Motor neuron (in vitro differentiated cells): ENCODE results near the gene GTF2A2. TPM values are rescaled to one million over a fixed set of nuclear protein-coding genes. Genes with fewer than 3 reads are reported as not detected.
"Not testable (repeated sequence)": the region's sequence is repeated elsewhere in the genome, so short reads cannot be mapped to it uniquely, and the experiment has no call there.

Experiments used
- ATAC-seq, 8 experiments: fragments of 200-7000 bp; cut with Tn5 transposase; replicated peaks in 6 of 8; 2 replicates each; pipeline ENCODE4 v1.8.0; 2021; ENCODE audit warnings: mild to moderate bottlenecking in 8 of 8, moderate library complexity in 8 of 8
- H3K27ac ChIP-seq, 2 donors: fragments of 250-450 bp; sonication (Bioruptor Pico); 2 replicates each; pipeline ENCODE4 v1.9.0; 2021; ENCODE audit warnings: antibody characterized with exemption in 2 of 2, mild to moderate bottlenecking in 2 of 2, moderate library complexity in 1 of 2
- H3K4me1 ChIP-seq, 2 donors: fragments of 250-450 bp; sonication (Bioruptor Pico); replicated peaks in 1 of 2; 2 replicates each; pipeline ENCODE4 v1.6.1; 2021; ENCODE audit warnings: antibody characterized with exemption in 2 of 2, mild to moderate bottlenecking in 2 of 2, moderate library complexity in 1 of 2
- H3K4me3 ChIP-seq, 5 donors: fragments of 250-450 bp; sonication (Bioruptor Pico); 2 replicates each; pipeline ENCODE4 v1.9.0; 2021; ENCODE audit warnings: antibody characterized with exemption in 5 of 5, mild to moderate bottlenecking in 5 of 5, moderate library complexity in 4 of 5
- WGBS, 10 experiments: fragments of 450-650 bp; shearing (Covaris generic); methylation state at CpG; one replicate each; pipeline ENCODE4 v1.0.0; 2022; 5-methylcytosine and 5-hydroxymethylcytosine counted together
- in situ Hi-C, 9 experiments: fragments of 400-800 bp; cut with MboI; loops; one replicate each; pipeline ENCODE4 v1.15.0; 2021; ENCODE audit warnings: low sequenced_read_pairs in 9 of 9, low pct_unique_long_range_greater_than_20kb in 2 of 9; ENCODE audit not compliant: unreplicated experiment in 9 of 9
- total RNA-seq, 8 experiments: library from RNA; unstranded; fragments of 300-600 nt; gene quantifications; 2 replicates each; pipeline versions ENCODE4 v1.2.3 to v1.2.4, GENCODE V29; 2022

GTF2A2 gene
- total RNA-seq, 8 experiments from 2014 or later = 76.0 to 158 (median 115) TPM

- Histone ChIP-seq H3K4me3 (peak overlapping the region; percentile 58 to 98 (median 81)), H3K27ac (peak overlapping the region in 1 of 2 donors; percentile 91), H3K4me1 (peaks cover 5 to 8% of the 10 kb centered on the region in 2 donors)
- WGBS, 10 experiments = 16 to 97% (median 76%) methylated on average over 4 to 18 of the region's 23 CpGs
- ATAC-seq = peak in 7 of 8 experiments; percentile 1 to 27 (median 7)
- in situ Hi-C loops = no loop called here
These were observed 365 bp upstream of the GTF2A2 start for GRCh38 chr15:59657635-59658125.

- in situ Hi-C loops = no loop called here
- ATAC-seq = no peak
- H3K4me3 ChIP-seq = no peak overlapping the region
- peaks cover 5 to 8% of the 10 kb centered on the region in 2 donors for H3K4me1 ChIP-seq
- no peak overlapping the region for H3K27ac ChIP-seq
- WGBS, 10 experiments = 80 to 100% (median 94%) methylated on average over 1 of the region's 1 CpG; no CpG with 5 or more reads in 6 of the 10 experiments
These were observed 3.3 kb downstream of the GTF2A2 start for GRCh38 chr15:59654046-59654445.

GRCh38 chr15:59649603-59650002 is 7.7 kb downstream of the GTF2A2 start:
- H3K4me3 ChIP-seq = no peak overlapping the region
- ATAC-seq = no peak
- H3K4me1 ChIP-seq = no peaks in the 10 kb centered on the region
- in situ Hi-C loops = loop anchor here in 1 of 9 experiments (25.0 kb wide), 1 partner anchor 112 kb away; no protein-coding TSS in a partner anchor
- H3K27ac ChIP-seq = no peak overlapping the region

- Histone ChIP-seq H3K4me1 (no peaks in the 10 kb centered on the region), H3K4me3 (no peak overlapping the region), H3K27ac (no peak overlapping the region)
- ATAC-seq = no peak
- in situ Hi-C loops = loop anchor here in 1 of 9 experiments (25.0 kb wide), 1 partner anchor 110 kb away; no protein-coding TSS in a partner anchor
- WGBS, 10 experiments = 88 to 100% (median 100%) methylated on average over 1 of the region's 1 CpG; no CpG with 5 or more reads in 3 of the 10 experiments
These were observed 10.2 kb downstream of the GTF2A2 start for GRCh38 chr15:59647085-59647484.

GRCh38 chr15:59646277-59646676 is 11.0 kb downstream of the GTF2A2 start:
- in situ Hi-C loops = loop anchor here in 1 of 9 experiments (25.0 kb wide), 1 partner anchor 109 kb away; no protein-coding TSS in a partner anchor
- H3K4me1 ChIP-seq = no peaks in the 10 kb centered on the region
- peak in 1 of 8 experiments; percentile 83 for ATAC-seq
- H3K4me3 ChIP-seq = no peak overlapping the region
- 50 to 100% (median 85%) methylated on average over 1 of the region's 1 CpG; no CpG with 5 or more reads in 4 of the 10 experiments for WGBS, 10 experiments
- H3K27ac ChIP-seq = no peak overlapping the region

GRCh38 chr15:59645812-59646211 is 11.5 kb downstream of the GTF2A2 start:
- H3K4me3 ChIP-seq, H3K4me1 ChIP-seq, H3K27ac ChIP-seq: not testable (repeated sequence)
- in situ Hi-C loops = loop anchor here in 1 of 9 experiments (25.0 kb wide), 1 partner anchor 109 kb away; no protein-coding TSS in a partner anchor
- 93 to 100% (median 98%) methylated on average over 1 to 6 of the region's 9 CpGs; no CpG with 5 or more reads in 5 of the 10 experiments for WGBS, 10 experiments
- ATAC-seq = peak in 1 of 8 experiments; percentile 45

- Histone ChIP-seq H3K4me1 (no peaks in the 10 kb centered on the region), H3K4me3 (no peak overlapping the region), H3K27ac (no peak overlapping the region)
- in situ Hi-C loops = loop anchor here in 1 of 9 experiments (25.0 kb wide), 1 partner anchor 107 kb away; no protein-coding TSS in a partner anchor
- peak in 2 of 8 experiments; percentile 48 to 76 for ATAC-seq
- 70 to 100% (median 92%) methylated on average over 1 to 4 of the region's 4 CpGs; no CpG with 5 or more reads in 1 of the 10 experiments for WGBS, 10 experiments
These were observed 12.6 kb downstream of the GTF2A2 start for GRCh38 chr15:59644756-59645155.

- peak in 1 of 8 experiments; percentile 23 for ATAC-seq
- in situ Hi-C loops = loop anchor here in 1 of 9 experiments (25.0 kb wide), 1 partner anchor 105 kb away; no protein-coding TSS in a partner anchor
- H3K27ac ChIP-seq = no peak overlapping the region
- no peaks in the 10 kb centered on the region for H3K4me1 ChIP-seq
- no peak overlapping the region for H3K4me3 ChIP-seq
- 0 to 100% (median 90%) methylated on average over 1 to 2 of the region's 2 CpGs for WGBS, 10 experiments
These were observed 15.0 kb downstream of the GTF2A2 start for GRCh38 chr15:59642351-59642750.

- H3K4me3 ChIP-seq, H3K4me1 ChIP-seq, ATAC-seq, H3K27ac ChIP-seq: not testable (repeated sequence)
- WGBS, 10 experiments = 100% methylated on average over 1 of the region's 2 CpGs; no CpG with 5 or more reads in 8 of the 10 experiments
- in situ Hi-C loops = loop anchor here in 1 of 9 experiments (25.0 kb wide), 1 partner anchor 100 kb away; no protein-coding TSS in a partner anchor
These were observed 19.8 kb downstream of the GTF2A2 start for GRCh38 chr15:59637507-59637906.

GRCh38 chr15:59636184-59636583 is 21.1 kb downstream of the GTF2A2 start:
- ATAC-seq = no peak
- no peak overlapping the region for H3K4me3 ChIP-seq
- in situ Hi-C loops = loop anchor here in 1 of 9 experiments (25.0 kb wide), 1 partner anchor 99 kb away; no protein-coding TSS in a partner anchor
- no peak overlapping the region for H3K27ac ChIP-seq
- peaks cover 0 to 4% of the 10 kb centered on the region in 2 donors for H3K4me1 ChIP-seq
- WGBS, 10 experiments = 20 to 100% (median 85%) methylated on average over 1 to 3 of the region's 3 CpGs; no CpG with 5 or more reads in 5 of the 10 experiments

- H3K27ac ChIP-seq = no peak overlapping the region
- peak in 5 of 8 experiments; percentile 36 to 86 (median 72) for ATAC-seq
- no peak overlapping the region for H3K4me3 ChIP-seq
- peaks cover 0 to 4% of the 10 kb centered on the region in 2 donors for H3K4me1 ChIP-seq
- in situ Hi-C loops = loop anchor here in 1 of 9 experiments (25.0 kb wide), 1 partner anchor 95 kb away; no protein-coding TSS in a partner anchor
- 30 to 86% (median 59%) methylated on average over 1 to 4 of the region's 4 CpGs; no CpG with 5 or more reads in 4 of the 10 experiments for WGBS, 10 experiments
These were observed 24.6 kb downstream of the GTF2A2 start for GRCh38 chr15:59632714-59633113.

- Histone ChIP-seq H3K27ac (no peak overlapping the region), H3K4me1 (no peaks in the 10 kb centered on the region), H3K4me3 (no peak overlapping the region)
- in situ Hi-C loops = loop anchor here in 2 of 9 experiments (10.0 kb wide), 1 partner anchor 87 kb away; no protein-coding TSS in a partner anchor
- peak; percentile 50 to 100 (median 75) for ATAC-seq
- 10 to 100% (median 33%) methylated on average over 1 to 3 of the region's 6 CpGs; no CpG with 5 or more reads in 3 of the 10 experiments for WGBS, 10 experiments
These were observed 35.0 kb downstream of the GTF2A2 start for GRCh38 chr15:59622289-59622688.

GRCh38 chr15:59618406-59618805 is 38.9 kb downstream of the GTF2A2 start:
- ATAC-seq = peak in 2 of 8 experiments; percentile 24 to 26
- in situ Hi-C loops = no loop called here
- peaks cover 6 to 10% of the 10 kb centered on the region in 2 donors for H3K4me1 ChIP-seq
- 33 to 100% (median 85%) methylated on average over 1 to 2 of the region's 4 CpGs; no CpG with 5 or more reads in 2 of the 10 experiments for WGBS, 10 experiments
- no peak overlapping the region for H3K4me3 ChIP-seq
- H3K27ac ChIP-seq = no peak overlapping the region
